ENCODE measurements around the gene FILIP1L.

Gene FILIP1L

GRCh38 chr3:100114413-100115030 lies at the start of gene FILIP1L:
Gene FILIP1L (minus strand): TSS chr3:100114501.
- no peak for DNase-seq (ENCODE audit: low read depth in 2 of 2)

DNA sequence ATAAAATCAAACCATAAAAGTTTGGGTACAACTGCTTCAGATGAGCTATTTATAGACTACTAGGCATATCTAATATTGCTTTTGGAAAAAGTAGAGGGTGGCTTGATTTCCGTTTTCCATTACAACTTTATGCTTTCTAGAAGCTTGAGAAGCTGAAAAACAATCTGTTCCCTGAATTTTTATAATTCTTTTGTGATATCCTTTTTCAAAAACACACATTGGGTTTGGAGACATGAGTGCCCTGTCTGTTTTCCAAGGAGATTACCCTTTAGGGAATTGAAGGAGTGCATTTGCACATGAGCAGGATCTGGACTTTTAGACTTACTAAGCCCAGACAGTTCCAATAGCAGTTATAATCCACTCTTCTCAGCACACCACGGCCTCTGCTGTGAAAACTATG lies 49.5 kb upstream of the FILIP1L start:
- DNase-seq (ENCODE audit: low read depth in 2 of 2), result no peak

GRCh38 chr3:100160521-100160920 lies 46.2 kb upstream of the FILIP1L start:
- no peak for DNase-seq (ENCODE audit: low read depth in 2 of 2)

GRCh38 chr3:100159331-100160153 lies 45.2 kb upstream of the FILIP1L start:
- no peak for DNase-seq (ENCODE audit: low read depth in 2 of 2)

- DNase-seq (ENCODE audit: low read depth in 2 of 2), result no peak
Observed at GRCh38 chr3:100158918-100159330, 44.6 kb upstream of the FILIP1L start.

GRCh38 chr3:100157685-100158084 lies 43.4 kb upstream of the FILIP1L start:
- DNase-seq (ENCODE audit: low read depth in 2 of 2), result no peak

- no peak for DNase-seq (ENCODE audit: low read depth in 2 of 2)
Observed at GRCh38 chr3:100155590-100155989, 41.3 kb upstream of the FILIP1L start.

GRCh38 chr3:100155128-100155527 lies 40.8 kb upstream of the FILIP1L start:
- no peak for DNase-seq (ENCODE audit: low read depth in 2 of 2)

DNA sequence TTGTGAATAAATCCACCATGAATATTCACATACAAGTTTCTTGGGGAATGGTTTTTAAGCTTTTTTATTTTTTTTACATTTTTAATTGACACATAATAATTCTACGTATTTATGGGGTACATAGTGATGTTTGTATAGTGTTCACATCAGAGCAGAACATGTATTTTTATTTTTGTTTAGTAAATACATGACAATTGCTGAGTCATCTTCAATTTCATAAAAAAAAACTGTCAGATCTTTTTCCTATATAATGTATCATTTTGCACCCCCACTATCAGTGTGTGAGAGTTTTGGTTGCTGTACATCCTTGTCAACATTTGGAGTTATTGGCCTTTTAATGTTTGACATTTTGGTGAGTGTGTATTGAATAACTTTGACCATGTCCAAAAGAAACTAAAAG lies 39.9 kb upstream of the FILIP1L start:
- no peak for DNase-seq (ENCODE audit: low read depth in 2 of 2)

DNA sequence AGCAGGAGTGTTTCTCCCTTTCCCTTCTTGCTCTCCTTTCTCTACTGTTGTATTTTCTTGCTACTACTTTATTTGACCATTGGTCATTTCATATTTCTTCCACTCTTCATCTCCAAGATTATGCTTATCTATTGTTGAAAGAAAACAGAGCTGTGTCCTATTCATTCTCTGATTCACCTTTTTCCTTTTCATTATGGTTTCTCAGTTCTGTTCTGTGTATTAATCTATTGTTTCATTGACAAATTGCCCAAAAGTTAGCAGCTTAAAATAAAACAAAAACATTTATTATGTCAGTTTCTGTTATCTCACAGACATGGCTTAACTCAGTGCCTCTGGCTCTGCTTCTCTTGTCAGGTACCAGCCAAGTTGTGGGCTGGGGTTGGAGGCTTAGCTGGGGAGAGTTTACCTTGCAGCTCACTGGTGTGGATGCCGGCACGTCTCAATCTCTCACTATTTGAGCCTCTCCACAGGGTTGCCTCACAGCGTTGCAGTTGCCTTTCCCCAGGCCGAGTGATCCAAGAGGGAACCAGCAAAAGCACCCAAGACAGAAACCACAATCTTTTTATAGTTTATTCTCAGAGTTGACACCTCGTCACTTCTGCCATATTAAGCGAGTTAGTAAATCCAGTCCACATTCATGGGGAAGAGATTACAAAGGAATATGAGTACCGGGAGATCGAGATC lies 36.9 kb upstream of the FILIP1L start:
- no peak for DNase-seq (ENCODE audit: low read depth in 2 of 2)

- DNase-seq (ENCODE audit: low read depth in 2 of 2), result no peak
Observed at GRCh38 chr3:100150473-100150872, 36.2 kb upstream of the FILIP1L start.

- no peak for DNase-seq (ENCODE audit: low read depth in 2 of 2)
Observed at GRCh38 chr3:100149713-100150415, 35.6 kb upstream of the FILIP1L start.

GRCh38 chr3:100149130-100149529 lies 34.8 kb upstream of the FILIP1L start:
- no peak for DNase-seq (ENCODE audit: low read depth in 2 of 2)

GRCh38 chr3:100144255-100144866 lies 30.1 kb upstream of the FILIP1L start:
- no peak for DNase-seq (ENCODE audit: low read depth in 2 of 2)

GRCh38 chr3:100141586-100141985 lies 27.3 kb upstream of the FILIP1L start:
- no peak for DNase-seq (ENCODE audit: low read depth in 2 of 2)

- DNase-seq (ENCODE audit: low read depth in 2 of 2), result no peak
Observed at GRCh38 chr3:100140976-100141375, 26.7 kb upstream of the FILIP1L start.

DNA sequence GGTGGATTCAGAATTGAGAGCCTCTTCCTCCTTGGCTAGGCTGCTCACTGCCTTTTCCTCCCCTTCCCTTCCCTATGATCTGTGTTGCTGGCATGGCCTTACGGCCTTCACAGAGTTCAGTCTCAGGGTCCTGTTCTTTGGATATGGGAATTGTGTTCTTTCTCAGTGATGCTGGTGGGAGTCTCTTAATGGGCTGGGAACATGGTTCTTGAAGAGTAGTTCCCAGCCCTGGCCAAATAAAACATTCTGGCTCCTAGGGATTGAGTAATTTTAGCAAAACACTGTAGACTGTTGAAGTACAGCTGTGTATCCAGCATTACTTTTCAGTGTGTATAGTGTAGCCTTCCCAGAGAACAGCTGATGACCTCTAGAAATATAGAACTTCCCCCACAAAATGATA lies 22.6 kb upstream of the FILIP1L start:
- no peak for DNase-seq (ENCODE audit: low read depth in 2 of 2)

- DNase-seq (ENCODE audit: low read depth in 2 of 2), result no peak
Observed at GRCh38 chr3:100131241-100131640, 16.9 kb upstream of the FILIP1L start.

GRCh38 chr3:100129941-100130340 lies 15.6 kb upstream of the FILIP1L start:
- DNase-seq (ENCODE audit: low read depth in 2 of 2), result no peak

GRCh38 chr3:100128565-100128964 lies 14.3 kb upstream of the FILIP1L start:
- no peak for DNase-seq (ENCODE audit: low read depth in 2 of 2)

- DNase-seq (ENCODE audit: low read depth in 2 of 2), result no peak
Observed at GRCh38 chr3:100127792-100128191, 13.5 kb upstream of the FILIP1L start.

Data from stimulated activated CD8-positive, alpha-beta memory T cell treated with anti-CD3 and anti-CD28 coated beads, Interleukin-2, amount 100 ng/mL, for 1 hour (primary cell).